ENCODE measurements around the gene PRPF40A. TPM values are rescaled to one million over a fixed set of nuclear protein-coding genes. Genes with fewer than 3 reads are reported as not detected.

The PRPF40A gene
- total and polyA plus RNA-seq, 10 of the 15 experiments (the other 5 are each of a cell fraction or from before 2014, with no cell fraction given): 97.8 to 197 (median 144) TPM

DNA sequence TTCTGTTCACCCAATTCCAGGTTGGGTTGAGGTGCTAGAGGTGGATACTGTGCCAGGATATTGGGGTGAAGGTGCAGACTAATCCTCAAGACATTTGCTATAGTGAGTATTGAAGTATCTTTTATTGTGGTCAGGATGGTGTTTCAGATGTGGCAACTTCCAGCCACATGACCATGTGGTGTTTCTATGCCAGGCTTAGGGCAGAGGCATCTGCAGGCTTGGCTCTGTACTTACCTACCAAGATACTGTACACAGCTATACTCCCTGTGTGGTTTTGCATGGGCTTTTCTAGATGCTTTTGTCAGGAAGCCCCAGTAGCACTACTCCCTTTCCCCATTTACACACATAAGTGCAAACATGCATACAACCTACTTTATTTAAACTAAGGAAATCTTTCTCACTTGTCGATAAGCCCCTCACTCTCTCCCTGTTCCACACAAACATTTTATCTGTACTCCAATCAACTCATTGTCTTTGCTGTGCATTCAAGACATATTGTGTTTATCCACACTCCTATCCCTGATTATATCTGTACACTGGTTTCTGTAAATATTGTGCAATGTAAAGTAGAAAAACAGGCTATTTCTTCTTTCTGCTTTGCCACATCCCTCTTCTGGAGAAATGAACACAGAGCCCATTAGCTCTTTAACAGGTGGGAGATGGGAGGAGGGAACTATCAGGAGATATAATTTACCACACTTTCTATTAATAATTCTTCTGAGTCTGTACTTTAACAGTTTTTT, 13.5 kb upstream of the PRPF40A start:
- in situ Hi-C loops (cut with MboI): no loop called here
- peak; percentile 86 for ATAC-seq
- Histone ChIP-seq H3K4me3 (no peak overlapping the region), H3K4me1 (ENCODE audit: control insufficient read depth, insufficient read depth, low read length) (peaks cover 11% of the 10 kb centered on the region; the same call in 1 of the 2 replicates), H3K36me3 (ENCODE audit: control insufficient read depth in 2 of 2, insufficient read depth in 2 of 2, low read length in 1 of 2) (no peaks in the 10 kb centered on the region), H4K20me1 (ENCODE audit: control insufficient read depth, insufficient read depth) (no peaks in the 10 kb centered on the region), H3K27me3 (replicated peaks in 1 of 2; ENCODE audit: control insufficient read depth in 2 of 2, insufficient read depth in 2 of 2, low read length in 1 of 2) (no peaks in the 10 kb centered on the region), H3K79me2 (ENCODE audit: control insufficient read depth, insufficient read depth, low read length) (peaks cover 2% of the 10 kb centered on the region; the same call in 1 of the 2 replicates), H2AFZ (ENCODE audit: control insufficient read depth, low read depth, low read length) (no peak overlapping the region), H3K9me3 (replicated peaks; ENCODE audit: control insufficient read depth, insufficient read depth, low read length) (no peaks in the 10 kb centered on the region), H3K27ac (ENCODE audit: control insufficient read depth, insufficient read depth) (no peak overlapping the region), H3K4me2 (ENCODE audit: control insufficient read depth, insufficient read depth) (no peak overlapping the region), H3K9ac (ENCODE audit: control insufficient read depth, insufficient read depth, low read length) (no peak overlapping the region)
- intact Hi-C loops (cut with micrococcal nuclease; ENCODE audit: unreplicated experiment): no loop called here
- no peak for FAIRE-seq
- DNase-seq (ENCODE audit: low read depth, low spot score): no peak
- BruUV-seq (replicated peaks): no TSS peak
- WGBS (ENCODE audit: insufficient coverage, insufficient replicate concordance, low lambda C conversion rate, missing lambda C conversion rate): 88% methylated on average over 1 of the region's 1 CpG
- ChIA-PET SMC1A (ENCODE audit: uncharacterized antibody, unreplicated experiment) (interaction anchor here (0.6 to 1.9 kb wide), 6 partner anchors 9 to 157 kb away, joined by 3 to 6 read pairs (median 3); no protein-coding TSS in a partner anchor), POLR2A (no interaction called here), CTCF (interaction anchor here (0.9 to 2.2 kb wide), 5 partner anchors 10 to 96 kb away, joined by 3 to 12 read pairs (median 6); partner anchors contain the start of gene PRPF40A), RAD21 (ENCODE audit: unreplicated experiment) (interaction anchor here (0.7 to 1.4 kb wide), 2 partner anchors 12 to 16 kb away, joined by 3 to 4 read pairs; no protein-coding TSS in a partner anchor)
- TF ChIP-seq SPI1 (IDR thresholded peaks at IDR 0.05; ENCODE audit: borderline replicate concordance, insufficient read depth, low read depth, low read length): no peak
- TF ChIP-seq RUNX3 (IDR thresholded peaks at IDR 0.05; ENCODE audit: low read length): peak; percentile 27

DNA sequence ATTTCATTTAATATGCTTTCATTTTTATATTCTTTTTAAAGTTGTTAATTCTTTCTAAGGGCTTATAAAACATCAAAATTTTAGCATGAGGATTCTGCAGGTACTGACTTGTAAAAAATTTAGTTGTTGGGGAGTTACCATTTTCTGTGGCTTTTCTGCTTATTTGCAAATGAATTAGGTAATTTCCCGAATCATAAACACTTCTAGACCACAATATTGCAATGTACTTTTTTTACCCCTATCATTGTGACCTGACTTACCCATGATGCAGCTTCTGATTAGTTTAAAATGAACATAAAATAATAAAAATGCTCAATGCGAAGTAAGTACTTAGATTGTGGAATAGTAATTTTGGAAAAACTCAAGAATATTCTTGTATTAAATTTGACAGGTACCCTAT, 12.6 kb upstream of the PRPF40A start:
- peaks cover 2% of the 10 kb centered on the region for H3K79me2 ChIP-seq (ENCODE audit: control insufficient read depth, insufficient read depth, low read length)
- H3K27me3 ChIP-seq (replicated peaks in 1 of 2; ENCODE audit: control insufficient read depth in 2 of 2, insufficient read depth in 2 of 2, low read length in 1 of 2): no peaks in the 10 kb centered on the region
- no peaks in the 10 kb centered on the region for H3K36me3 ChIP-seq (ENCODE audit: control insufficient read depth in 2 of 2, insufficient read depth in 2 of 2, low read length in 1 of 2)
- H3K9ac ChIP-seq (ENCODE audit: control insufficient read depth, insufficient read depth, low read length): no peak overlapping the region
- CTCF ChIA-PET: interaction anchor here (1.0 to 2.2 kb wide), 6 partner anchors 10 to 135 kb away, joined by 3 to 12 read pairs (median 5); partner anchors contain the start of gene PRPF40A
- no peaks in the 10 kb centered on the region for H4K20me1 ChIP-seq (ENCODE audit: control insufficient read depth, insufficient read depth)
- H3K4me2 ChIP-seq (ENCODE audit: control insufficient read depth, insufficient read depth): no peak overlapping the region
- ATAC-seq: peak; percentile 58
- no peak overlapping the region for H3K4me3 ChIP-seq
- intact Hi-C loops (cut with micrococcal nuclease; ENCODE audit: unreplicated experiment) (no loop called here), in situ Hi-C loops (cut with MboI) (no loop called here)
- no peak overlapping the region for H3K27ac ChIP-seq (ENCODE audit: control insufficient read depth, insufficient read depth)
- SMC1A ChIA-PET (ENCODE audit: uncharacterized antibody, unreplicated experiment): interaction anchor here (0.7 to 1.9 kb wide), 6 partner anchors 8 to 156 kb away, joined by 3 to 6 read pairs (median 4); partner anchors contain the start of gene PRPF40A
- WGBS (ENCODE audit: insufficient coverage, insufficient replicate concordance, low lambda C conversion rate, missing lambda C conversion rate): 56% methylated on average over 2 of the region's 2 CpGs
- TF ChIP-seq RUNX3 (IDR thresholded peaks at IDR 0.05; ENCODE audit: low read length) (peak; percentile 53; the same call in 1 of the 2 replicates), ETV6 (conservative IDR thresholded peaks at IDR 0.05 in 1 of 2, IDR thresholded peaks at IDR 0.05 in 1 of 2; ENCODE audit: borderline replicate concordance in 1 of 2, low read depth in 1 of 2) (no peak)
- H3K9me3 ChIP-seq (replicated peaks; ENCODE audit: control insufficient read depth, insufficient read depth, low read length): no peaks in the 10 kb centered on the region
- peaks cover 11% of the 10 kb centered on the region; the same call in 1 of the 2 replicates for H3K4me1 ChIP-seq (ENCODE audit: control insufficient read depth, insufficient read depth, low read length)
- RAD21 ChIA-PET (ENCODE audit: unreplicated experiment): interaction anchor here (0.7 to 1.4 kb wide), 2 partner anchors 13 to 15 kb away, joined by 3 to 4 read pairs; no protein-coding TSS in a partner anchor
- no peak for FAIRE-seq
- H2AFZ ChIP-seq (ENCODE audit: control insufficient read depth, low read depth, low read length): no peak overlapping the region
- DNase-seq (ENCODE audit: low read depth, low spot score): no peak
- no TSS peak for BruUV-seq (replicated peaks)
- POLR2A ChIA-PET: interaction anchor here (1.3 to 1.4 kb wide), 2 partner anchors 10 to 13 kb away, joined by 5 read pairs; partner anchors contain the start of gene PRPF40A

All from GM12878 (cell line).